NAMALWA (cell line): ENCODE data around the gene ZBTB45.
"Not testable (repeated sequence)": the region's sequence is repeated elsewhere in the genome, so short reads cannot be mapped to it uniquely, and the experiment has no call there.

Source experiments
- DNase-seq: peaks from one replicate; pipeline ENCODE4 v3.0.0-alpha.2; 2015; ENCODE audit warnings: low spot score

The ZBTB45 gene

GRCh38 chr19:58510084-58510862 is 9.3 kb downstream of the ZBTB45 start:
- DNase-seq, result no peak

DNA sequence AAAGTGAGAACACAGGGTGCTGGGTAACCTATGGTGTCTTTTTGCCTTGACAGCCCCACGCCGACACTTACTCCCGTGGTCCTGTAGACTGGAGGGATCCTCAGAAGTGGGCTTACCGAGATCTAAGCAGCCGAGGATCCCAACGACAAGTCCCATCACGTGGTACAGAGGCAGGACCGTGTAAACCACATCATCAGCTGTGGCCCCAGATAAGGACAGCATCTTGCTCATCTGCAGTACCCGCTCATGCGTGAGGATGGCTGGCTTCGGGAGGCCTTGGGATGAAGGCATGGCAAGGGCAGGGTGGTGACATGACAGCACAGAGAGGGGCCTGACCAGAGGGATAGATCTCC is 9.9 kb downstream of the ZBTB45 start:
- DNase-seq, result no peak

GRCh38 chr19:58507602-58508223 is 11.9 kb downstream of the ZBTB45 start:
- not testable (repeated sequence) for DNase-seq

DNA sequence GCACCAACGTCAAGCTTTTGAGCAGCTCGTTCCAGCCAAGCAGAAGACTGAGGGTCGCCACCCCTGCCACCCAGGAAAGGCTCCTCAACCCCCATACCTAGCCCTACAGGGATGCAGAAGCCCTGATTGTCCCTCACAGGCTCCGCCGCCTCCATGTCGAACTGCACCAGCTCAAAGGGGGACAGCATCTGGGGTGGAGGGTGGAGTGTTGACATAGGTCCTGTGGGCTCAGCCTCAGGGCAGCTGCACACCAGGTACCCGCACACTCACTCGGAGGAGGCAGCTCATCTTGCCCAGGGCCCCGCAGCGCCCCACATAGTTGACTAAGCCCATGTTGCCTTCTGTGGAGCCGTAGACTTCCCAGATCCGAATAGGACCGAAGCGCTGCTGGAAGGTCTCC is 19.4 kb downstream of the ZBTB45 start:
- no peak for DNase-seq

DNA sequence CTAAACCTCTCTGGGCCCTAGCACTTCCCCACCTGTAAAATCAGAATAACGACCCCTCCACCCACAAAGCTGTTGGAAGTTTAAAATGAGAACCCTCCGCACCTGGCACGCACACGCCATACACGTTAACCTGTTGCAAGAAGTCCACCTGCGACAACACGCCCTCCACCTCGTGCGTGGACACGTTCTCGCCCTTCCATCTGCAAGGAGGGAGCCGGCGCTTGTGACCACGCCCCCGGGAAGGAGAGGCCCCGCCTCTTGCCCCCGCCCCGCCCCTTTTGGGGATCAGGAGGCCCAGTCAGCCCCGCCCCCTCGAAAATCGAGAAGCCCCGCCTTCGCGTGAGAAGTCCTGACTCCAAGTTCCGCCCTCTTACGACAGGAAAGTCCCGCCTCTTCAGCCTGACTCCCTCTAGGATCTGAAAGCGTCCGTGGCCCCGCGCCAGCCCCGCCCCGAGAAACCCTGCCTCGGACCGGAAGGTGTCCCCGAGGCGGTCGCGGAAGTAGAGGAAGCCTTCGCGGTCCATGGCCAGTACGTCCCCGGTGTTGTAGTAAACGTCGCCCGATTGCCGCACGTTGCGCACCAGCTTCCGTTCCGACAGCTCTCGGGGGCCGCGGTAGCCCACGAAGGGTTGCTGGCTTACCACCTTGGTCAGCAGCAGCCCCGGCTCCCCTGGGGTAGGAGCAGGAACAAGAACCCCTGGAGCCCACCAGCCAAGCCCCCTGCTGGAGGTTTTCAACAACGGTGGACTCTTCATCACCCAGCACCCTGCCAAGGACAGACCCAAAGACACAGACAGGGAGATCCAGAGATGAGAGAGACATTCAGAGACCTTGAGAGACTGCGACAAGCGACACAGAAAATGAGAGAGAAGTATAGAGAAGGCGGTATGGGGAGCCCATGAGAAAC is 20.3 kb downstream of the ZBTB45 start:
- peak; percentile 99 for DNase-seq

- no peak for DNase-seq
Measured at GRCh38 chr19:58498316-58499020, 21.1 kb downstream of the ZBTB45 start.

- DNase-seq, result no peak
Measured at GRCh38 chr19:58497634-58498170, 21.9 kb downstream of the ZBTB45 start.

DNA sequence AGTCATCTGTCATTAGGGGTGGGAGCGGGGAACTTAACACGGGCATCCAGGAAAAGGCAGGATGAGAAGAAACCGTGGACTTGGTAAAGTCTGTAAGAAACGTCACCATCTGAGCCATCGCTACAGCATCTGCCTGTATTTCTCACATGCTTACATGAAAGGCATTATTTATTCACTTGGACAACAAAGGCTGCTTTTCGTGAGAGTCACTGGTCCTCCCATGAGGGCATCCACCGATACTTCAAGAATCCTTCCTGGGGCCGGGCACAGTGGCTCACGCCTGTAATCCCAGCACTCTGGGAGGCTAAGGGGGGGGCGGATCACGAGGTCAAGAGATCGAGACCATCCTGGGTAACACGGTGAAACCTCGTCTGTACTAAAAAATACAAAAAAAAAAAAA is 27.3 kb downstream of the ZBTB45 start:
- DNase-seq, result no peak

GRCh38 chr19:58491393-58491792 is 28.2 kb downstream of the ZBTB45 start:
- DNase-seq, result no peak

GRCh38 chr19:58484349-58484748 is 35.3 kb downstream of the ZBTB45 start:
- peak; percentile 52 for DNase-seq

DNA sequence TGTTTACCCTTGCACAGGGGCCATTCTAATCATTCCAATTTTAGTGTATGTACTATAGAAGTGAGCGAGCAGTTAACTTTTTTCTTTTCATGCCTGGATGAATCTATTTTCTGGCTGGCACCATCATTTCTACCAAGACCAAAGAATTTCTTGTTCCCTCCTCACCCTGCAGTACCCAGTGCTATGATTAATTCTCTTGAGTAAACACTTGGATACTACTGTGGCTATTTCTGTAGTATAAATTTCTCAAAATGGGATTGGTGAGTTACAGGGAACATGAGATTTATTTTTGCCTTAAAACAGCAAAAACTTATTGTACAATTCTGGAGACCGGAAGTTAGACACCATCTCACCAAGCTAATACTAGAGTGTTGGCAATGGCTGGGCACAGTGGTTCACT is 35.8 kb downstream of the ZBTB45 start:
- no peak for DNase-seq

DNA sequence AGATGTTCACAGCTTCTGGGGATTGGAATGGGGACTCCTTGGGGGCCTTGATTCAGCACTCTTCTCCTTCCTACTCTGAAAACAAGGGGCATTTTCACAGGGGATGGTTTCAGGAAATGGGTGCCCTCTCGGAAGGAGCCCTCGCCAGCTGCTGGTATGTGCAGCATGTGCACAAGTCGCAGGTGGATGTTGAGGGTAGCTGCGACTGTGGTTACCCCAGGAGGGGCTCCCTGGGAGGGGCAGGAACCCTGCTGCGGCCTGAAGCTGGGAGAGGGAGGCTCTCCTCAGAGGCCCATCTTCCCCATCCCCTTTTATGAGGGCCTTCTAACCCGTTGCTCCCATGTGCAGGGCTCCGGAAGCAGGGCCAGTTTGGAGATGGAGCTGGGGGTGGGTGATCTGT is 37.2 kb downstream of the ZBTB45 start:
- no peak for DNase-seq

GRCh38 chr19:58480831-58481230 is 38.8 kb downstream of the ZBTB45 start:
- no peak for DNase-seq

GRCh38 chr19:58480481-58480830 is 39.2 kb downstream of the ZBTB45 start:
- no peak for DNase-seq

GRCh38 chr19:58479736-58480480 is 39.7 kb downstream of the ZBTB45 start:
- DNase-seq, result no peak

GRCh38 chr19:58479303-58479702 is 40.3 kb downstream of the ZBTB45 start:
- no peak for DNase-seq

DNA sequence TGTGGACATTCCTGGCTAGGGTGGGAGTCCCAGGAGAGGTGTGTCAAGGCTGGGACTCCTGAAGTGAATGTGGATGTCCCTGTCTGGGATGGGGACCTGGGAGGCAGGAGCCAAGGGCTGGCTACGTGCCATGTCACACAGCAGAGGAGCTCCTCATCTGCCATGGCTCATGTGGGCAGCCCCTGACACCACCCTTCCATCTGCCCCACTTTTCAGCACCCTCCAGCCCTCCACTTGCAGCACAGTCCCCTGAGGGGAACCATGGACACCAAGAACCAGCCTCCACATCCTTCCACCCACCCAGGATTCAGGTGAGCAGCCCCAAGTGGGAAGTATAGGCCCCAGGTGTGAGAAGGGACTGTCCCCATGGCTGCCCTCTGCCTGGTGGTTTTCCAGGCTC is 41.7 kb downstream of the ZBTB45 start:
- DNase-seq, result no peak

GRCh38 chr19:58477130-58477529 is 42.5 kb downstream of the ZBTB45 start:
- DNase-seq, result no peak

DNA sequence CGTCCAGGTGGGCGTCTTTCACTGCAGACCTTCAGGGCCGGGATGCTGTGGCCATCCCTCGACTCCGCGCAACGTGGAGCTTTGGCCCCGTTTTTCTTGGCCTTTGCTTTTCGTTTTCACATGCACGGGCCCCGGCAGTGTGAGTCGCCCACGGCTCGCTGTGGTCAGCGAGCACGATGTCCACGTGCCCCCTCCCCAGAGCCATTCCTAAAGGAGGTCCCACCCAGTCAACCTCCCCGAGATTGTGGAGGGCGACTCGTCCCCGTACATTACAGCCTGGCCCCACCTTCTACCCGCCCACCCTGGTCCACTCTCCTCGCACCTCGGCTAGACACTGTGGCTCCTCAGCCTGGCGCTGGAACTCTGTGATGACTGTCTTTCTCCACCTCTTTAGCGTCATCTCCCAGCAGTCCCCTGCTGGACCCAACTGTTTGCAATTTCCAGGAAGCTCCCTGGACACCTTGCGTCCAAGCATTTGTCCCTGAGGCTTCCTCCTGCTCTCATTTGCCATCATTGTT is 43.1 kb downstream of the ZBTB45 start:
- no peak for DNase-seq

- DNase-seq, result peak; percentile 98
Measured at GRCh38 chr19:58475714-58476497, 43.7 kb downstream of the ZBTB45 start, which contains the start of gene ZNF446. Gene ZNF446, plus strand, starts transcription at chr19:58476352. Its CDS starts 867 bp downstream, at chr19:58477219.
